GM21529 (cell line): Measurements from ENCODE around the gene PCSK7.

Experiments used
- ATAC-seq: cut with Tn5 transposase; IDR thresholded peaks from one replicate; pipeline ENCODE4 v1.9.1; 2021; ENCODE audit not compliant: unreplicated experiment

The PCSK7 gene

GRCh38 chr11:117230999-117231841 lies 653 bp downstream of the PCSK7 start:
- no peak for ATAC-seq

GRCh38 chr11:117230286-117230961 lies 1.4 kb downstream of the PCSK7 start:
- ATAC-seq: no peak

GRCh38 chr11:117229931-117230285 lies 2.0 kb downstream of the PCSK7 start:
- ATAC-seq: no peak

- ATAC-seq: no peak
Measured at GRCh38 chr11:117229411-117229810, 2.5 kb downstream of the PCSK7 start.

- no peak for ATAC-seq
Measured at GRCh38 chr11:117228091-117228490, 3.8 kb downstream of the PCSK7 start.

- peak; percentile 65 for ATAC-seq
Measured at GRCh38 chr11:117226388-117227385, 5.2 kb downstream of the PCSK7 start.

GRCh38 chr11:117225553-117226170 lies 6.2 kb downstream of the PCSK7 start:
- ATAC-seq: no peak

- ATAC-seq: no peak
Measured at GRCh38 chr11:117223741-117224689, 7.9 kb downstream of the PCSK7 start.

- no peak for ATAC-seq
Measured at GRCh38 chr11:117222991-117223740, 8.7 kb downstream of the PCSK7 start.

- no peak for ATAC-seq
Measured at GRCh38 chr11:117221775-117222517, 9.9 kb downstream of the PCSK7 start.

- ATAC-seq: no peak
Measured at GRCh38 chr11:117220999-117221774, 10.7 kb downstream of the PCSK7 start.

GRCh38 chr11:117220568-117220967 lies 11.3 kb downstream of the PCSK7 start:
- no peak for ATAC-seq

GRCh38 chr11:117219995-117220394 lies 11.9 kb downstream of the PCSK7 start:
- no peak for ATAC-seq

GRCh38 chr11:117219455-117219854 lies 12.4 kb downstream of the PCSK7 start:
- ATAC-seq: no peak

- ATAC-seq: no peak
Measured at GRCh38 chr11:117219001-117219400, 12.9 kb downstream of the PCSK7 start.

- ATAC-seq: no peak
Measured at GRCh38 chr11:117218133-117218915, 13.5 kb downstream of the PCSK7 start.
